SK-N-SH (cell line): ENCODE results near the gene GNB2. TPM values are rescaled to one million over a fixed set of nuclear protein-coding genes. Genes with fewer than 3 reads are reported as not detected.

ENCODE experiments used
- polyA plus RNA-seq, 3 experiments: library from polyadenylated mRNA; depleted of rRNA; stranded (reverse); fragments of >200 nt; gene quantifications; 2 replicates each; pipeline ENCODE4 v1.2.3, GENCODE V29; 2012

GNB2 gene
- polyA plus RNA-seq, 1 of the 3 experiments (the other 2 are of a cell fraction) = 398 TPM

Other genes with a start within 250 kb of the GNB2 start
- 3.4 and 4.1 TPM in 2 replicates for gene ZCWPW1, start 245.0 kb upstream of the GNB2 start, polyA plus RNA-seq (2012; rRNA removed)
- gene MEPCE, start 243.9 kb upstream of the GNB2 start, polyA plus RNA-seq (2012; rRNA removed) = 16.7 and 20.2 TPM in 2 replicates
- gene PPP1R35, start 237.2 kb upstream of the GNB2 start, polyA plus RNA-seq (2012; rRNA removed) = 66.9 and 75.9 TPM in 2 replicates
- gene SPACDR, start 209.5 kb upstream of the GNB2 start, polyA plus RNA-seq (2012; rRNA removed) = 0.93 and 1.5 TPM in 2 replicates
- 20.3 and 32.7 TPM in 2 replicates for gene TSC22D4, start 194.5 kb upstream of the GNB2 start, polyA plus RNA-seq (2012; rRNA removed)
- 3.9 and 6.0 TPM in 2 replicates for gene NYAP1, start 189.8 kb upstream of the GNB2 start, polyA plus RNA-seq (2012; rRNA removed)
- gene AGFG2, start 134.5 kb upstream of the GNB2 start, polyA plus RNA-seq (2012; rRNA removed) = 16.1 and 23.1 TPM in 2 replicates
- 1.0 and 1.2 TPM in 2 replicates for gene SAP25, start 99.8 kb upstream of the GNB2 start, polyA plus RNA-seq (2012; rRNA removed)
- 24.2 and 29.8 TPM in 2 replicates for gene LRCH4, start 87.6 kb upstream of the GNB2 start, polyA plus RNA-seq (2012; rRNA removed)
- gene FBXO24, start 87.4 kb upstream of the GNB2 start, polyA plus RNA-seq (2012; rRNA removed) = 0.71 and 0.94 TPM in 2 replicates
- gene PCOLCE, start 71.4 kb upstream of the GNB2 start, polyA plus RNA-seq (2012; rRNA removed) = 190 and 448 TPM in 2 replicates
- gene MOSPD3, start 61.2 kb upstream of the GNB2 start, polyA plus RNA-seq (2012; rRNA removed) = 30.0 and 61.7 TPM in 2 replicates
- gene TFR2, start 32.2 kb upstream of the GNB2 start, polyA plus RNA-seq (2012; rRNA removed) = 0.30 and 0.32 TPM in 2 replicates
- 0.67 and 0.93 TPM in 2 replicates for gene ACTL6B, start 17.3 kb upstream of the GNB2 start, polyA plus RNA-seq (2012; rRNA removed)
- gene GIGYF1, start 20.5 kb downstream of the GNB2 start, polyA plus RNA-seq (2012; rRNA removed) = 17.4 and 19.4 TPM in 2 replicates
- gene POP7, start 32.4 kb downstream of the GNB2 start, polyA plus RNA-seq (2012; rRNA removed) = 63.8 and 81.8 TPM in 2 replicates
- not detected in 2 replicates for gene EPO, start 46.7 kb downstream of the GNB2 start, polyA plus RNA-seq (2012; rRNA removed)
- not detected in 2 replicates for gene ZAN, start 59.9 kb downstream of the GNB2 start, polyA plus RNA-seq (2012; rRNA removed)
- 51.1 and 64.4 TPM in 2 replicates for gene EPHB4, start 153.8 kb downstream of the GNB2 start, polyA plus RNA-seq (2012; rRNA removed)
- 29.7 and 31.0 TPM in 2 replicates for gene SLC12A9, start 179.0 kb downstream of the GNB2 start, polyA plus RNA-seq (2012; rRNA removed)
- gene TRIP6, start 193.6 kb downstream of the GNB2 start, polyA plus RNA-seq (2012; rRNA removed) = 6.4 and 6.5 TPM in 2 replicates
- gene SRRT, start 201.4 kb downstream of the GNB2 start, polyA plus RNA-seq (2012; rRNA removed) = 76.5 and 92.7 TPM in 2 replicates
- 4.5 and 5.6 TPM in 2 replicates for gene UFSP1, start 216.0 kb downstream of the GNB2 start, polyA plus RNA-seq (2012; rRNA removed)
- gene ACHE, start 222.1 kb downstream of the GNB2 start, polyA plus RNA-seq (2012; rRNA removed) = 1.8 and 2.1 TPM in 2 replicates